IMR-90 (cell line): ENCODE results near the gene BMPER. TPM values are rescaled to one million over a fixed set of nuclear protein-coding genes. Genes with fewer than 3 reads are reported as not detected.

Source experiments
- ATAC-seq: fragments of 200-7000 bp; cut with Tn5 transposase; 2 replicates; pipeline ENCODE4 v1.9.1; 2020; ENCODE audit warnings: low read depth, mild to moderate bottlenecking, moderate library complexity
- BruUV-seq: library from RNA; stranded (reverse); fragments of 400-500 nt; replicated peaks from 2 replicates; lab custom pipeline; 2021; lab: Mats Ljungman, UMichigan
- CTCF ChIA-PET: fragments of 300-600 bp; formaldehyde crosslinking; extraction: SDS; loops from one replicate; lab custom pipeline; 2021; ENCODE audit warnings: antibody characterized with exemption; lab: Yijun Ruan, JAX
- POLR2A ChIA-PET: fragments of 300-600 bp; sonication (Branson Sonifier 250); formaldehyde crosslinking; loops from one replicate; lab custom pipeline; 2022; ENCODE audit warnings: antibody characterized with exemption; ENCODE audit not compliant: unreplicated experiment; lab: Charles Lee
- DNase-seq: peaks from one replicate; pipeline ENCODE4 v3.0.0; 2013
- H2AFZ ChIP-seq: replicated peaks from 2 replicates; pipeline ENCODE3; 2013; ENCODE audit warnings: low read length, mild to moderate bottlenecking; ENCODE audit not compliant: poor library complexity
- H2AK5ac ChIP-seq: 2 replicates; pipeline ENCODE4 v1.6.1; 2013; ENCODE audit warnings: low read depth, low read length, inconsistent platforms
- H2AK9ac ChIP-seq: replicated peaks from 2 replicates; pipeline ENCODE3; 2013; ENCODE audit warnings: mild to moderate bottlenecking, low read depth, low read length, moderate library complexity; ENCODE audit not compliant: poor library complexity
- H2BK120ac ChIP-seq: 2 replicates; pipeline ENCODE4 v1.6.1; 2013; ENCODE audit warnings: low read depth, low read length, inconsistent platforms
- H2BK15ac ChIP-seq: 3 replicates; pipeline ENCODE4 v1.6.1; 2013; ENCODE audit warnings: low read depth, low read length, inconsistent platforms
- H2BK20ac ChIP-seq: 2 replicates; pipeline ENCODE4 v1.6.1; 2013; ENCODE audit warnings: low read depth, mild to moderate bottlenecking, inconsistent platforms, low read length, moderate library complexity
- H2BK5ac ChIP-seq: 2 replicates; pipeline ENCODE4 v1.6.1; 2013; ENCODE audit warnings: mild to moderate bottlenecking, low read depth, low read length, inconsistent platforms; ENCODE audit not compliant: poor library complexity, severe bottlenecking
- H3K14ac ChIP-seq: replicated peaks from 2 replicates; pipeline ENCODE4 v1.6.1; 2013; ENCODE audit warnings: low read depth, low read length, inconsistent platforms
- H3K18ac ChIP-seq: 2 replicates; pipeline ENCODE4 v1.6.1; 2013; ENCODE audit warnings: low read depth, low read length, control low read depth
- H3K23ac ChIP-seq: 2 replicates; pipeline ENCODE4 v1.6.1; 2013; ENCODE audit warnings: low read depth, low read length, inconsistent platforms
- H3K27ac ChIP-seq: 2 replicates; pipeline ENCODE4 v1.5.1; 2013; ENCODE audit warnings: mild to moderate bottlenecking, control low read depth, low read length; ENCODE audit not compliant: insufficient read depth
- H3K27me3 ChIP-seq: 2 replicates; pipeline ENCODE4 v1.6.1; 2013; ENCODE audit warnings: low read length; ENCODE audit not compliant: control insufficient read depth, insufficient read depth
- H3K36me3 ChIP-seq: 2 replicates; pipeline ENCODE4 v1.6.1; 2013; ENCODE audit warnings: low read length, mixed read lengths; ENCODE audit not compliant: control insufficient read depth, insufficient read depth
- H3K4ac ChIP-seq: 2 replicates; pipeline ENCODE4 v1.6.1; 2013; ENCODE audit warnings: low read depth, low read length, inconsistent platforms
- H3K4me1 ChIP-seq: 2 replicates; pipeline ENCODE4 v1.6.1; 2013; ENCODE audit warnings: low read length, mixed read lengths; ENCODE audit not compliant: control insufficient read depth, insufficient read depth
- H3K4me2 ChIP-seq: 2 replicates; pipeline ENCODE4 v1.6.1; 2013; ENCODE audit warnings: low read depth, mild to moderate bottlenecking, control low read depth, low read length, moderate library complexity
- H3K4me3 ChIP-seq: 2 replicates; pipeline ENCODE4 v1.5.1; 2013; ENCODE audit warnings: low read depth, mild to moderate bottlenecking, control low read depth, low read length, moderate library complexity; ENCODE audit not compliant: insufficient read depth
- H3K56ac ChIP-seq: 2 replicates; pipeline ENCODE4 v1.6.1; 2013; ENCODE audit warnings: low read length, inconsistent platforms; ENCODE audit not compliant: insufficient read depth; ENCODE audit errors: extremely low read depth
- H3K79me1 ChIP-seq, 2 experiments: 2 replicates each; pipeline ENCODE4 v1.6.1; 2013; ENCODE audit warnings: low read length in 2 of 2, inconsistent platforms in 1 of 2, low read depth in 1 of 2
- H3K9ac ChIP-seq: 2 replicates; pipeline ENCODE4 v1.6.1; 2013; ENCODE audit warnings: low read depth, low read length, control low read depth
- H3K9me1 ChIP-seq: 2 replicates; pipeline ENCODE4 v1.6.1; 2013; ENCODE audit warnings: low read length, inconsistent platforms; ENCODE audit not compliant: insufficient read depth
- H3K9me3 ChIP-seq: 2 replicates; pipeline ENCODE4 v1.6.1; 2013; ENCODE audit warnings: low read length; ENCODE audit not compliant: control insufficient read depth, insufficient read depth
- H4K20me1 ChIP-seq: 2 replicates; pipeline ENCODE4 v1.6.1; 2013; ENCODE audit warnings: low read length, inconsistent platforms; ENCODE audit not compliant: insufficient read depth
- H4K5ac ChIP-seq: 2 replicates; pipeline ENCODE4 v1.6.1; 2013; ENCODE audit warnings: mild to moderate bottlenecking, low read depth, low read length, control low read depth
- H4K8ac ChIP-seq, 2 experiments: 2 replicates each; pipeline ENCODE4 v1.6.1; 2013; ENCODE audit warnings: low read depth in 2 of 2, low read length in 2 of 2, control low read depth in 1 of 2, inconsistent platforms in 1 of 2
- H4K91ac ChIP-seq: 2 replicates; pipeline ENCODE4 v1.6.1; 2013; ENCODE audit warnings: low read depth, low read length, inconsistent platforms; ENCODE audit not compliant: insufficient read depth
- BHLHE40 ChIP-seq: fragments of 150-350 bp; IDR thresholded peaks from 2 replicates; pipeline ENCODE4 v1.6.1; 2016; ENCODE audit warnings: mild to moderate bottlenecking, low read depth, low read length
- CEBPB ChIP-seq: IDR thresholded peaks from 2 replicates; pipeline ENCODE4 v1.6.1; 2012; ENCODE audit warnings: low read depth, low read length, improper control_type of control experiment
- FOS ChIP-seq: fragments of 150-350 bp; IDR thresholded peaks from 2 replicates; pipeline ENCODE4 v1.6.1; 2016; ENCODE audit warnings: low read depth, low read length
- MAFK ChIP-seq: IDR thresholded peaks from 2 replicates; pipeline ENCODE4 v1.6.1; 2012; ENCODE audit warnings: low read depth, low read length, improper control_type of control experiment
- MAZ ChIP-seq: IDR thresholded peaks from 2 replicates; pipeline ENCODE4 v1.6.1; 2012; ENCODE audit warnings: low read depth, mild to moderate bottlenecking, low read length, improper control_type of control experiment, moderate library complexity, borderline replicate concordance
- MXI1 ChIP-seq: IDR thresholded peaks from 2 replicates; pipeline ENCODE4 v1.6.1; 2012; ENCODE audit warnings: low read depth, mild to moderate bottlenecking, low read length, moderate library complexity, borderline replicate concordance
- NFE2L2 ChIP-seq: fragments of 150-350 bp; IDR thresholded peaks from 2 replicates; pipeline ENCODE4 v1.6.1; 2016; ENCODE audit warnings: low read depth, mild to moderate bottlenecking, low read length
- POLR2A ChIP-seq: IDR thresholded peaks from 2 replicates; pipeline ENCODE4 v1.6.1; 2012; ENCODE audit warnings: mild to moderate bottlenecking, low read depth, low read length
- RAD21 ChIP-seq: IDR thresholded peaks from 2 replicates; pipeline ENCODE4 v1.6.1; 2012; ENCODE audit warnings: low read length, improper control_type of control experiment
- RCOR1 ChIP-seq: IDR thresholded peaks from 2 replicates; pipeline ENCODE4 v1.6.1; 2012; ENCODE audit warnings: mild to moderate bottlenecking, low read length, improper control_type of control experiment; ENCODE audit not compliant: insufficient replicate concordance
- SMC3 ChIP-seq: fragments of 150-350 bp; IDR thresholded peaks from 2 replicates; pipeline ENCODE4 v1.6.1; 2016; ENCODE audit warnings: low read depth, mild to moderate bottlenecking, antibody characterized with exemption, low read length, moderate library complexity
- WGBS, 2 experiments: methylation state at CpG; one replicate each; pipeline versions ENCODE4 v1.1.5 to v1.1.7; 2013; ENCODE audit warnings: missing lambda C conversion rate in 2 of 2; ENCODE audit not compliant: insufficient read length in 1 of 2; ENCODE audit errors: extremely low coverage in 2 of 2; 5-methylcytosine and 5-hydroxymethylcytosine counted together
- dilution Hi-C: fragments of 300-500 bp; cut with HindIII; formaldehyde crosslinking; loops from one replicate; pipeline ENCODE4 v1.14.3; 2018; ENCODE audit warnings: low sequenced_read_pairs; ENCODE audit not compliant: unreplicated experiment
- in situ Hi-C: fragments of 300-500 bp; cut with MboI; formaldehyde crosslinking; loops from 3 replicates; pipeline ENCODE4 v1.14.3; 2019; ENCODE audit warnings: low sequenced_read_pairs, inconsistent platforms, mixed read lengths
- intact Hi-C: fragments of 100-400 bp; cut with micrococcal nuclease; formaldehyde crosslinking; loops from 2 replicates; pipeline ENCODE4 v1.10.0; 2022
- polyA plus RNA-seq, 3 experiments: library from polyadenylated mRNA; depleted of rRNA; stranded (reverse); fragments of >200 nt; gene quantifications; 2 replicates each; pipeline ENCODE4 v1.2.3, GENCODE V29; 2012; ENCODE audit warnings: low replicate concordance in 1 of 3
- total RNA-seq: library from RNA; depleted of rRNA; stranded (reverse); fragments of >200 nt; gene quantifications from 2 replicates; pipeline ENCODE4 v1.2.3, GENCODE V29; 2012
- TF ChIP-seq, protein P1 (sequence below): fragments of 150-350 bp; IDR thresholded peaks from 2 replicates; pipeline ENCODE4 v1.6.1; 2017; ENCODE audit warnings: mild to moderate bottlenecking, antibody characterized with exemption, low read length, low read depth
- TF ChIP-seq, protein P2 (sequence below): conservative IDR thresholded peaks from 2 replicates; pipeline ENCODE4 v1.5.1; 2012; ENCODE audit warnings: mild to moderate bottlenecking, low read depth, low read length, improper control_type of control experiment
- TF ChIP-seq, protein P3 (sequence below): fragments of 150-350 bp; IDR thresholded peaks from 2 replicates; pipeline ENCODE4 v1.6.1; 2016; ENCODE audit warnings: low read depth, mild to moderate bottlenecking, low read length, moderate library complexity, borderline replicate concordance

The BMPER gene
- total and polyA plus RNA-seq, 2 of the 4 experiments (the other 2 are of a cell fraction), result 6.2 to 7.9 TPM

DNA sequence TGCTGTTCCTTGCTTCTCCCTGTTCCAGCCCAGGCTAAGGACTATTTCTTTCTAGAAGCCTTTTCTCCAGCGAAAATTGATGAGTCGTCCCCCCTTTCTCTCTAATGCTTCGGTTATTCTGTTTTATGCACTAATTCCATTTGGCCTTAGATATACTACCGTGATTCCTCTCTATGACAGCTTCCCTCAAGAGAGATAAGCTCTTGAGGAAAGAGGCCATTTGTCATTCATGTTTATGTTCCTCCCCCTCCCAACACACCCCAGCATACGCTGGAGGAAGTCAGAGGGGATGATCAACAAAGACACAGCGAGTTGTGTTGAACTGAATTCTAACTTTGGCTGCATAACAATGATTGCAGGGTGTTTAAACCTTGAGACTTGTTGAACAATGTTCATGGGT is 198.8 kb downstream of the BMPER start:
- H3K9me1 ChIP-seq, result no peaks in the 10 kb centered on the region
- H4K5ac ChIP-seq, result no peak overlapping the region
- no peaks in the 10 kb centered on the region for H4K20me1 ChIP-seq
- no peak overlapping the region for H3K56ac ChIP-seq
- no peak overlapping the region for H4K8ac ChIP-seq
- BruUV-seq, result no TSS peak
- H4K91ac ChIP-seq, result no peak overlapping the region
- in situ Hi-C loops, result no loop called here
- dilution Hi-C loops, result no loop called here
- TF ChIP-seq CEBPB, result no peak
- TF ChIP-seq RAD21, result no peak
- TF ChIP-seq MXI1, result no peak
- TF ChIP-seq, protein P1, sequence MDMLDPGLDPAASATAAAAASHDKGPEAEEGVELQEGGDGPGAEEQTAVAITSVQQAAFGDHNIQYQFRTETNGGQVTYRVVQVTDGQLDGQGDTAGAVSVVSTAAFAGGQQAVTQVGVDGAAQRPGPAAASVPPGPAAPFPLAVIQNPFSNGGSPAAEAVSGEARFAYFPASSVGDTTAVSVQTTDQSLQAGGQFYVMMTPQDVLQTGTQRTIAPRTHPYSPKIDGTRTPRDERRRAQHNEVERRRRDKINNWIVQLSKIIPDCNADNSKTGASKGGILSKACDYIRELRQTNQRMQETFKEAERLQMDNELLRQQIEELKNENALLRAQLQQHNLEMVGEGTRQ, result no peak
- no peak for TF ChIP-seq MAFK
- TF ChIP-seq POLR2A, result no peak
- TF ChIP-seq, protein P2, sequence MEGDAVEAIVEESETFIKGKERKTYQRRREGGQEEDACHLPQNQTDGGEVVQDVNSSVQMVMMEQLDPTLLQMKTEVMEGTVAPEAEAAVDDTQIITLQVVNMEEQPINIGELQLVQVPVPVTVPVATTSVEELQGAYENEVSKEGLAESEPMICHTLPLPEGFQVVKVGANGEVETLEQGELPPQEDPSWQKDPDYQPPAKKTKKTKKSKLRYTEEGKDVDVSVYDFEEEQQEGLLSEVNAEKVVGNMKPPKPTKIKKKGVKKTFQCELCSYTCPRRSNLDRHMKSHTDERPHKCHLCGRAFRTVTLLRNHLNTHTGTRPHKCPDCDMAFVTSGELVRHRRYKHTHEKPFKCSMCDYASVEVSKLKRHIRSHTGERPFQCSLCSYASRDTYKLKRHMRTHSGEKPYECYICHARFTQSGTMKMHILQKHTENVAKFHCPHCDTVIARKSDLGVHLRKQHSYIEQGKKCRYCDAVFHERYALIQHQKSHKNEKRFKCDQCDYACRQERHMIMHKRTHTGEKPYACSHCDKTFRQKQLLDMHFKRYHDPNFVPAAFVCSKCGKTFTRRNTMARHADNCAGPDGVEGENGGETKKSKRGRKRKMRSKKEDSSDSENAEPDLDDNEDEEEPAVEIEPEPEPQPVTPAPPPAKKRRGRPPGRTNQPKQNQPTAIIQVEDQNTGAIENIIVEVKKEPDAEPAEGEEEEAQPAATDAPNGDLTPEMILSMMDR, result no peak
- no peak for TF ChIP-seq BHLHE40
- TF ChIP-seq RCOR1, result no peak
- TF ChIP-seq, protein P3, sequence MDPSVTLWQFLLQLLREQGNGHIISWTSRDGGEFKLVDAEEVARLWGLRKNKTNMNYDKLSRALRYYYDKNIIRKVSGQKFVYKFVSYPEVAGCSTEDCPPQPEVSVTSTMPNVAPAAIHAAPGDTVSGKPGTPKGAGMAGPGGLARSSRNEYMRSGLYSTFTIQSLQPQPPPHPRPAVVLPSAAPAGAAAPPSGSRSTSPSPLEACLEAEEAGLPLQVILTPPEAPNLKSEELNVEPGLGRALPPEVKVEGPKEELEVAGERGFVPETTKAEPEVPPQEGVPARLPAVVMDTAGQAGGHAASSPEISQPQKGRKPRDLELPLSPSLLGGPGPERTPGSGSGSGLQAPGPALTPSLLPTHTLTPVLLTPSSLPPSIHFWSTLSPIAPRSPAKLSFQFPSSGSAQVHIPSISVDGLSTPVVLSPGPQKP, result no peak
- no peak for TF ChIP-seq SMC3
- no peak for TF ChIP-seq MAZ
- no peak for TF ChIP-seq NFE2L2
- no peak for TF ChIP-seq FOS
- H2AFZ ChIP-seq, result no peak overlapping the region
- ATAC-seq (no peak), DNase-seq (peak; percentile 4)
- H3K27ac ChIP-seq, result no peak overlapping the region
- no peak overlapping the region for H3K14ac ChIP-seq
- ChIA-PET POLR2A (no interaction called here), CTCF (no interaction called here)
- no peak overlapping the region for H3K23ac ChIP-seq
- H3K4me2 ChIP-seq, result no peak overlapping the region
- no peak overlapping the region for H2AK5ac ChIP-seq
- no peak overlapping the region for H2AK9ac ChIP-seq
- intact Hi-C loops, result no loop called here
- no peak overlapping the region for H2BK20ac ChIP-seq
- no peak overlapping the region for H2BK5ac ChIP-seq
- 100% methylated on average over 2 of the region's 6 CpGs; no CpG with 5 or more reads in 1 of the 2 experiments for WGBS, 2 experiments
- H3K4ac ChIP-seq, result no peak overlapping the region
- H3K79me1 ChIP-seq, result no peaks in the 10 kb centered on the region
- no peak overlapping the region for H2BK120ac ChIP-seq
- H3K4me1 ChIP-seq, result peaks cover 1% of the 10 kb centered on the region; the same call in 1 of the 2 replicates
- no peaks in the 10 kb centered on the region for H3K9me3 ChIP-seq
- no peak overlapping the region for H3K18ac ChIP-seq
- no peak overlapping the region for H2BK15ac ChIP-seq
- no peaks in the 10 kb centered on the region for H3K27me3 ChIP-seq
- no peaks in the 10 kb centered on the region for H3K36me3 ChIP-seq
- no peak overlapping the region for H3K4me3 ChIP-seq
- H3K9ac ChIP-seq, result no peak overlapping the region
